GM21737 (cell line): ENCODE measurements around the gene IL20RB.
"Not testable (repeated sequence)": the region's sequence is repeated elsewhere in the genome, so short reads cannot be mapped to it uniquely, and the experiment has no call there.

ENCODE experiments used
- ATAC-seq: cut with Tn5 transposase; IDR thresholded peaks from one replicate; pipeline ENCODE4 v1.9.1; 2021; ENCODE audit warnings: mild to moderate bottlenecking, moderate library complexity; ENCODE audit not compliant: unreplicated experiment

The IL20RB gene

DNA sequence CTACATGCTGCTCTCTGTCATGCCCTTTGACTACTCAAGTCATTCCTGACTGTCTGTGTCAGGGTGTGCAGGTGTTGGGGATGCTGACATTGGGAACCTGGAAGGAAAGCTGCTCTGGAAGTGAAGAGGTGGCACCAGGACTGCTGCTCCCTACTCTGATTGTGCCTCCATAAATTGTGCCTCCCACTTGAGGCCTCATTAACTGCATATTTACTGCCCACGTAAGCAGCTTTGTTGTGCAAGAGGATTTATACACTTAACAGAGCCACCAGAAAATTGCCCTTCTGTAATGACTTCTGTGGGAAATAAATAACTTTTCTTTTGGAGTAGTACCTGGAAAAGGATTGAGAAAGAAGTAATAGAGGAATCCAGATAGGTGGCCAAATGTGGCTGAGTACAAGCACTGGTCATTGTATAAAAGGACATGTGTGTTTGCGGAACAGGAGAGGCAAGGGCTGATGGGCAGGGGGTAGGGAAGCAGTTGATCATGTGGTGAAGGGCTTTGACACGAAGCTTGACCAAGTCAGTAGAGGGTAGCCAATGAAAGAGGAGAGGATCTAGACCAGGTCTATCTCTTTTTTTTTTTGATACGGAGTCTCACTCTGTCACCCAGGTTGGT is 24.8 kb downstream of the IL20RB start:
- no peak for ATAC-seq

DNA sequence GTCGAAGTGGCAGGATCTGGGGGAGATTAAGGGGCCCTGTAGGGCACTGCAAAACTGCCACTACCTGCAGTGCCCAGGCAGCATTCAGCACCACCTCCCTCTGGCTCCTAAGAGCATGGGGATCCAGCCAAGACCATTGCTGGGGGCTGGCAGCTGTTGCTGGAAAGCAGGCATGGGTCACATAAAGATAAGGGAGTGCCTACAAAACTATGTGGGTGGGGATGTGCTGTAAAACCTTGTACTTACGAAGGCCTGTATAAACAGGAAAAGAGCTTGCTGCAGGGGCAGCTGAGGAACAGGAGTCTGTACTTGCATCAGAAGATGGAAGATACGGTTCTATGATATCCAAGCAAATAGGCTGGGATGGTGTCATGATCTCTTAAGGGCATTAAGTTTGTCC is 27.1 kb downstream of the IL20RB start:
- ATAC-seq, result no peak

DNA sequence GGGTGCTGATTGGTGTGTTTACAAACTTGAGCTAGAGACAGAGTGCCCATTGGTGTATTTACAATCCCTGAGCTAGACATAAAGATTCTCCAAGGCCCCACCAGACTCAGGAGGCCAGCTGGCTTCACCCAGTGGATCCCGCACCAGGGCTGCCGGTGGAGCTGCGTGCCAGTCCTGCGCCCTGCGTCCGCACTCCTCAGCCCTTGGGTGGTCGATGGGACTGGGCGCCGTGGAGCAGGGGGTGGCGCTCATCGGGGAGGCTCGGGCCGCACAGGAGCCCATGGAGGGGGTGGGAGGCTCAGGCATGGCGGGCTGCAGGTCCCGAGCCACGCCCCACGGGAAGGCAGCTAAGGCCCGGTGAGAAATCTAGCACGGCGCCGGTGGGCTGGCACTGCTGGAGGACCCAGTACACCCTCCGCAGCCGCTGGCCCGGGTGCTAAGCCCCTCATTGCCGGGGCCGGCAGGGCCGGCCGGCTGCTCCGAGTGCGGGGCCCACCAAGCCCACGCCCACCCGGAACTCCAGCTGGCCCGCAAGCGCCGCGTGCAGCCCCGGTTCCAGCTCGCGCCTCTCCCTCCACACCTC is 29.7 kb downstream of the IL20RB start:
- ATAC-seq, result not testable (repeated sequence)

DNA sequence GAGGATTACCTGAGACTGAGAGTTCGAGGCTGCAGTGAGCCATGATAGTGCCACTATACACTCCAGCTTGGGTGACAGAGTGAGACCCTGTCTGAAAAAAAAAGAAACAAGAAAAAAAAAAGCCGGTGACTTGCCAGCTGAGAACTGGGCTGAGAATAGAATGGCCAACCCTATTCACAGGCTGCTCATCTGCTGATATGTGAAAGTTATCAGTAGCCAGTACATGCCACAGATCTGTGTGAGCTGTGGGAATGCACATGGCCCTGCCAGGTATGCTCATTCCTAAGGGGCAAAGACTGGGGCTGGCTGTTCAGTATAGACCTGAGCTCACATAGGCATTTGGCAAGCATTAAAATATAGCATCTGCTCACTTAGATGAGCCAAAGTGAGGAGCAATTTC is 30.9 kb downstream of the IL20RB start:
- no peak for ATAC-seq

DNA sequence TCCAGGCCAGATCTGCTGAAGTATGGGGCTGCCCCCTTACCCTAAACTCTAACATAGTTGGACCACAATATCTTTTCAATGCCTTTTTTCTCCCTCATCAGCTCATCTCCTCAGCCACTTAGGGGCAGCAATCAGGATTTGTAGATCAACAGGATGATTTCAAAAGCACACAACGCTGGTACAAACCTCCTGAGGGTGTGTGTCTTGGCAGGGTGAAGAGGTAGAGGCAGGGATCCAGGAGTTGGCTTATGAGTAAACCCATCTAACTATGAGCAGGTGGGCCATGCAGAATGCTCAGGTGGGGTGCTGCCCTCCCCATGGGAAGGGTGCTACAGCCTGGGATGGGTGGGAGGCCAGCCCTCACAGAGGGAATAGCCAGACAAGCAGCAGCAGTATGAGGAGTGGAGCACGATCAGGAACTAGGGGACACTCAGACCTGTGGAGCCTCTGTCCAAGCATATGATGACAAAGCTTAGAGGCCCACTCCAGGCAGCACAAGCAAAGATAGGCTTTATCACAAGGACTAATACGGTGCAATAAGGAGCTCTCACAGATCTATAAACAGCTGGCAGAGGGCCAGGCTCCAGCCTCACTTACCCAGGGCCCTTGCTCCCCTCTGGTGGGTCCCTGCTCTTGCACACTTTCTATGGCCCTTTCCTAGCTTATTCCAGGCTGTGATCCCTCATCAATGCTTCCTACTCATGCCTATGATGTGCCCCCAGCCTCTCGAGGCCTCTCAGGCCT is 32.2 kb downstream of the IL20RB start:
- ATAC-seq, result no peak

DNA sequence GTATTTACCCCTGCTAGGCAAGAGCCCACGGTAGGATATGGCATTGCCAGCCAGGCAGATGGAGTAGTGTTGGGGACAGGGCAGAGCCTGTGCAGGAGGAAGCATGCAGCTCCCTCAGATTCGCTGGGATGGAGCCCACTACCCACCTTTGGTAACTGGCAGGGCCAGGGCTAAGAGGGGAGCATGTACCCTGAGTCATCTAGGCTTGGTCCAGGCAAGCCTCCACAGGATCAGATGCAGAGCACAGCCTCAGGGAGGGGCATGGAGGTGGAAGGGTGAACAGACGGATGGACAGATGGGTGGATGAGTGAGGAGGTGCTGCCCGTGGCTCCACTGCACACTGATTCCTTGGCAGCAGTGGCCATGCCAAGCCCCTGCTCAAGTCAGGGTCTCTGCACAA is 33.0 kb downstream of the IL20RB start:
- no peak for ATAC-seq

DNA sequence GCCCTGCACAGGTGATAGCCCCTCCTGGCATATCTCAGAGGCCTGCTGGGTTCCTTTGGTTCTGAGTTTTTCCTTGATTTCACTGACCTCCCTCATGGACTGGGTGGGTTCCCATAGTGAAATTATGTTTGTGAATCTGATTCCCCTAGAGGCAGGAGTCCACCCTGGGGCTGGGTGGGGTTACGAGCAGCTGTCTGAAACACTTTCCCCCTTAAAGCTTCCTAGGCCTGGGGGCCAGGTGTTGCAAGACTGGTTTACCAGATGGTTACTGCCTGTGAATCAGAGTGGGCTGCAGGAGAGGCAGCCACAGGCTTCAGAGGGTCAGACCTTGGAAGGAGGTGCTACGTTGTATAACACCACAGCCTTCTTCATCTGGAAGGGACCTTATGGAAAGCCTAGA is 34.3 kb downstream of the IL20RB start:
- no peak for ATAC-seq

DNA sequence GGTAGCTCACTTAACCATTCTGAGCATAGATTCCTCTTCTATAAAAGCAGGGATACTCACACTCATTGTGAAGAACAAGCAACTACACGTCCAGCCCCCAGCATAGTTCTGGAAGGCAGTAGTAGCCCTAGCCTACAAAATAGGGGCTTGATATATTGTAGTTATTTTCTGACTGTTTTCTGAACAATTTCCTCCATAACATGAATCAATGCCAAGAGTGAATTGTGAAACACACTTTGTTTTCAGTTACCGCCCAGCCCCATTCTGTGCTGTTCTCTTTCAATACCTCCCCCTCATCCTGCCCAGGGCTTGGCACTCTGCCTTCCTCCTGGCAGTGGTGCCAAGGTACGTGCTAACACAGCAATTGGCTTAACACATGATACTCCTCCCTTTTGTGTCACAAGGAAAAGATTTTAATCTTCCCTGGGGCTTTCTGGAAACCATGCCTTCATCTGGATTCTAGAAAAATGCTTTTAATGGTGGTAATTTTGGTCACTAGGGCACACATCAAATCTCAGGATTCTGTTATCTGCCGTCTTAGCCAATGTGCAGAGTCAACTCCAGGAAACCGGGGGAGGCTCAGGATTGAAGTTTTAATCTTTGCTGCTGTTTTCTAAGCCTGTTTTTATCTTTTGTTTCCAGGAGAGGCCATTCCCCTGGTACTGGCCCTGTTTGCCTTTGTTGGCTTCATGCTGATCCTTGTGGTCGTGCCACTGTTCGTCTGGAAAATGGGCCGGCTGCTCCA is 37.2 kb downstream of the IL20RB start:
- no peak for ATAC-seq

DNA sequence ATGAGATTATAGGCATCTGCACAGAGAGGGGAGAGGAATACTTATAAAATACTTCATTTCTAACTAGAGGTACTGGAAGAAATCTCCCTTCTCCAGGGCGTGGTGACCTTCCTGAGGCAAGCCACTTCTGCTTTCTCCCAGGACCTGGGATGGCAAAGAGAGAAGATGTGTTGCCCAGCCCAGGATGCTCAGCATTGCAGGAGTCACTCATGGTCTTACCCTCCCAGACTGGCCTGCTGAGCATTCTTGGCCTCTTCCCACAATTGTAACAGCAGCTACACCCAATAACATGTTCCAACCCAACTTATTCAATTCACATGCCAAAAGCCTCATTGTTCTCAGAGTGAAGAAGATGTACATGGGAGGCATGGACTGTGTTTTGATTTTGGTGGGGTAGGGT is 37.9 kb downstream of the IL20RB start:
- ATAC-seq, result no peak

DNA sequence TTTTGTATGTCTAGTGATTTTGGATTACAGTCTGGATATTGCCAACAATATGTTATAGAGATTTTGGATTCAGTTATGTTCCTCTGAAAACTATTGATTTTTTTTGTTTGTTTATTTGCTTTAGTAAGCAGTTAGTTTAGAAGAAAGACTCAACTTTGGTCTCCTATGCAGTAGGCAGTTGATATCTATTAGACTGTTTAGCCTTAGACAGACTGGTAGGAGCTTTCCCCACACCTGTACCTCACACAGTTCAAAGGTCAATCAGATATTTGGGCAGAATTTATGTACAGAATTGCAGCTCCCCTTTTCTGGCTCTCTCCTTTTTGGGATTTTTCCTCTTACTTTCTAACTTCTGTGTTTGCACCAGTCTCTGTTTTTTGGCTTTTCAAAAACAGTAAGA is 42.3 kb downstream of the IL20RB start:
- no peak for ATAC-seq

DNA sequence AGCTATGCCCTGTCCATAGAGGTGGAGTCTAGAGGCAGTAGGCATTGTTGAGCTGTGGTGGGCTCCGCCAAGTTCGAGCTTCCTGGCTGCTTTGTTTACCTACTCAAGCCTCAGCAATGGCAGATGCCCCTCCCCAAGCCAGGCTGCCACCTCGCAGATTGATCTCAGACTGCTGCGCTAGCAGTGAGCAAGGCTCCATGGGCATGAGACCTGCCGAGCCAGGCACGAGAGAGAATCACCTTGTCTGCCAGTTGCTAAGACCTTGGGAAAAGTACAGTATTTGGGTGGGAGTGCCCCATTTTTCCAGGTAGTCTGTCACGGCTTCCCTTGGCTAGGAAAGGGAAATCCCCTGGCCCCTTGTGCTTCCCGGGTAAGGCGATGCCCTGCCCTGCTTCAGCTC is 49.6 kb downstream of the IL20RB start:
- ATAC-seq, result not testable (repeated sequence)

DNA sequence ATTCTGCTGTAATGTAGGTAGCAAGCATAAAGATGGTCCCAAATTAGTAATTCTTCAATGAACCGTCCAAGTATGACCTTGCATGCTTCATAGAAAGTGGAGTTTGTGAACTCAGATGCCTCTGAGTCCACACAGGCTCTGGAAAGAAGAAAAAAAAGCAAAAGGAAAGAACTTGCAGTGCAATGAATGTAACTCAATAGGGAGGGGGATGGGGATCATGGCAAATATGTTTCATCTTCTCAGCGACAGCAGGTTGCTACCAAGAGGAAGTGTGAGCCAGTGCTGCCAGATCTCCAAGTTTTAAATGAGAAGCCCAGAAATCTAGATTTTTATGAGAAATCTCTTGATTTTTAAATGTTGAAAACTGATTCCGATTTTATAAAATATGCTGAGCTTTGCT is 50.3 kb downstream of the IL20RB start:
- no peak for ATAC-seq

DNA sequence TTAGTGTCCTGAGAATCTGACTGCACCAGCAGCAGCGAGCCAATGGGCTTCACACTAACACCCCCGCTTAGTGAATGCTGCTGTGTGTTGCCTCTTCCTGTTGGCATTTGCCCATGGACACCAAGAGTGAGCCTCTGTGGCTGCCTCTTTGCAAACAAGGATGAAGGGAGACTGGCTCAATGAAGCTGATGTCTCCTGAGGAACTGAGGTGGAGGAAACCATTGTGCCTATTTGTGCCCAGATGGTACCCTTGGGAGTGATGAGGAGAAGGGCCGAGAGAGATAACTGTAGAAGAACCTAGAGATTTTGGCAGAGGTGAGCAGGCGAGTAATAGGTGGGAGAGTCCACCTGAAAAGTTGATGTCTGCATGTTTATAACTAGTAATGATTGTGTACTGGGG is 51.2 kb downstream of the IL20RB start:
- no peak for ATAC-seq

DNA sequence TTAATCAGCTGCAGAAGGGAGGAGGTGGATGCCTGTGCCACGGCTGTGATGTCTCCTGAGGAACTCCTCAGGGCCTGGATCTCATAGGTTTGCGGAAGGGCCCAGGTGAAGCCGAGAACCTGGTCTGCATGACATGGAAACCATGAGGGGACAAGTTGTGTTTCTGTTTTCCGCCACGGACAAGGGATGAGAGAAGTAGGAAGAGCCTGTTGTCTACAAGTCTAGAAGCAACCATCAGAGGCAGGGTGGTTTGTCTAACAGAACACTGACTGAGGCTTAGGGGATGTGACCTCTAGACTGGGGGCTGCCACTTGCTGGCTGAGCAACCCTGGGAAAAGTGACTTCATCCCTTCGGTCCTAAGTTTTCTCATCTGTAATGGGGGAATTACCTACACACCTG is 52.4 kb downstream of the IL20RB start:
- ATAC-seq, result no peak

DNA sequence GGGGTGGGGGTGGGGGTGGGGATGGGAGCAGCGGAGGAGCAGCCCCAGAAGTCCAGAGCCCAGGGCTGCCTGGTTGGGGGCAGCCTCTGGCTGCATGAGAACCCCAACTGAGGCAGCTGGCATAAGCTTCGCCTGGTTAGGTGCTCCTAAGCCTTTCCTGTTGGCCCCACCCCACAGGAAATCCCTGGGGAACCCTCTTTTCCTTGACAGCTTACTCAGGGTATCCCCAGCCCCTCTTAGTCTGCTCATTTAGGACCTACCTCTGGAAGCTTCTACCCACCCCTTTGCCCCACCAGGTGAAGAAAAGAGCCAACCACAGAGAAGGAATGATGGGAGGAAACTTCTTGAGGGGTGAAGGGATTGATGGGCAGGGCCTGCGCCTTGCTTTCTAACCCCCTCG is 53.4 kb downstream of the IL20RB start:
- no peak for ATAC-seq

DNA sequence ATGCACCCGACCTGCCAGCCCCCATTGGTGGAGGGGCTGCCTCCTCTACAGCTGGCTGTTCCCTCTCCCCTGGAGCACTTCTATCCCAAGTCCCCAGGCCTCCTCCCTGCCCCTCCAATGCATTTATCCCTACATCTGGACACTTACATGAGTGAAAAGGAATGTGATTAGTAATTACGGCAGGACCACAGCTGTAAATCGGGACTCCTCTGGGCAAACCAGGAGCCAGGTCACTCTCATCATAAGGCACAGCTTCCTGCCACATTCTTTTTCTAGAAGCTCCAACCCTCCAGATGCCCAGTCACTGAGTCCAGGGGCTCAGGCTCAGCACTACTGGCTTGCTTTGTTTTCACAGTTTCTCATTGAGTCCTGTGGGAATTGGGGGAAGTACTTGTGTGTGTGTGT is 54.3 kb downstream of the IL20RB start:
- ATAC-seq, result no peak

DNA sequence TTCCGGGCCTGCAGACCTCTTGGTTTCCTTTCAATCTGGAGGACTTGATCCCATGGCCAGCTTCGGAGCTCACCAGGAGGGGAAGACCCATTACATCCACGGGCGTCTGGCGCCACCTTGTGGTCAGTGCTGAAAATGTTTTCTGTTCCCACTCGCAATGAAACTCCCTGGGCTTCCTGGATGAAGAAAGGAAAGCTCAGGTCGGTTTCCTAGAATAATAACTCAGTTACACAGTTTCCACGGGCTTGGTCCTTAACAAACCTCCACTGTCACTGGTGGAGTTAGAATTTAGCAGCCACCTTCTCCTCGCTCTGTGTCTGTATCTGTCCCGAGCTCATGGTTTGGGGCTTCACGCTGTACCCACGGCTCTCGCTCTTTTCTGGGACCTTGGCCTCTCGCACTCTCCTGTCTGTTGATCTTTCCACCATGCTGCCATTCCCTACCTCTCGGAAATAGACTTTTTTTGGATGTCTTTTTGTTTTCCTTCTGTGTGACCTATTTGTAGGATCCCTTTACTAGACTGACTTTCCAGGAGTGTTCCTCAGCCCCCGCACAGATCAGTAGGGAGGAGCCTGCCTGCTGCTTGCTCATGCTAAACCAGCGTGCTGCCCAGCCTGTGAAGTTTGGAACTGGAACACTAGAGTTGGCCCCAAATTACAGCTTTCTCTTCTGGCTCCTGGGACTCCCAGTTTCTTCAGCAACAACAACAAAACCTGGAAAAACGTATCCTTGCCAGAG is 56.3 kb downstream of the IL20RB start:
- peak; percentile 73 for ATAC-seq

DNA sequence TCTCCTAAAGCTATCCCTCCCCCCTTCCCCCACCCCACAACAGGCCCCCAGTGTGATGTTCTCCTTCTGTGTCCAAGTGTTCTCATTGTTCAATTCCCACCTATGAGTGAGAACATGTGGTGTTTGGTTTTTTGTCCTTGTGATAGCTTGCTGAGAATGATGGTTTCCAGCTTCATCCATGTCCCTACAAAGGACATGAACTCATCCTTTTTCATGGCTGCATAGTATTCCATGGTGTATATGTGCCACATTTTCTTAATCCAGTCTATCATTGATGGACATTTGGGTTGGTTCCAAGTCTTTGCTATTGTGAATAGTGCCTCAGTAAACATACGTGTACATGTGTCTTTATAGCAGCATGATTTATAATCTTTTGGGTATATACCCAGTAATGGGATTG is 59.5 kb downstream of the IL20RB start:
- not testable (repeated sequence) for ATAC-seq

DNA sequence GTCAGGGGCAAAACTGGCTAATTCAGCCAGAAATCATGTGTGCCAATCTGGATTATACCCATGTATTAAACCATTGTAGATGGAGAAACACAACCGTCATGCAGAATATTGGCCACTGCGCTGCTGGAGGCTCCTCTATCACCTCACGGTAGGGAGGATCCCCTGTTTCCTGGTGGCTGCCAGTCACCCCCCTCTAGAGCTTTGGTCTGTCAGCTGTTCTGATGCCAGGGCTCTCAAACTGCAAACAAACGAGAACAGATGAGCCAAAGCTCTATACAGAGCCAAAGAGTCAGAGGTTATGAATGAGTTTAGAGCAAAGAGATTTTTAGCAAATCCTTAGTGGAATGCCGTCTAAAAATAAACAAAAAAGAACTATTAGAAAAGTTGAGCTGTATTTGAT is 62.5 kb downstream of the IL20RB start:
- no peak for ATAC-seq

DNA sequence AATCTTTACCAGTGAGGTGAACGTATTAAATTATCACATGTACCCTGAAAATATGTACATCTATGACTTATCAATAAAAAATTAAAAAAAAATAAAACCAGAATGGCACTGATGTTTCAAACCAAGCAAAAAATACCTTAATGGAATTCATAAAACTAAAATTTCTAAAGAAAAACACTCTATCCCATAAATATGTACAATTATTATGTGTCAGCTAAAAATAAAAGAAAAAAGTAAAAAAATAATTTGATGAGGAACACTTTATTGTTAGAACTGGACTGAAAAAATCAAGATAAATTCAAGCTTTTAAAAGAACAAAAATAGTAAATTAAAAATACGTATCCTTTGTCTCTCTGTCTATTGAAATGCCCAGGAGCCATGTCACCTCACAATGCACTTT is 63.1 kb downstream of the IL20RB start:
- ATAC-seq, result no peak

DNA sequence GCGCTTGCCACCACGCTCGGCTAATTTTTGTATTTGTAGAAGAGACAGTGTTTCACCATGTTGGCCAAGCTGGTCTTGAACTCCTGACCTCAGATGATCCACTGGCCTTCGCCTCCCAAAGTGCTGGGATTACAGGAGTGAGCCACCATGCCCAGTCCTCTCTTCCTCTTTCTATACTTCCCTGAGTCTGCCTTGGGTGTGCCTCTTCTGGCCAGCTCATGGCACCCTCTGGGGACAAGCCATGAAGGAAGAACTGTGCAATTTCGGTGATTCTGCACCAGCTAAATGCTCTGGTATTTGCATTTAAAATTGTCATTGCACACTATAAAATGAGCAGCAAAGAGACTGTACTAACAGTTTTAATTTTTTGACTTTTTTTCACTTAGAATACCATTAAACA is 66.6 kb downstream of the IL20RB start:
- no peak for ATAC-seq
